Spleen (tissue), 11 donors: ENCODE measurements around the gene SLC16A10. TPM values are rescaled to one million over a fixed set of nuclear protein-coding genes. Genes with fewer than 3 reads are reported as not detected.
"Not testable (repeated sequence)": the region's sequence is repeated elsewhere in the genome, so short reads cannot be mapped to it uniquely, and the experiment has no call there.

ENCODE experiments used
- DNase-seq: peaks from one replicate; pipeline ENCODE4 v3.0.0-alpha.2; 2020
- H3K27ac ChIP-seq, 8 donors: fragments of 200-600 bp; sonication (generic) in 7 of 8; 1 replicate in 4 of 8; 2 replicates in 4 of 8; pipeline versions ENCODE4 v1.5.0 to v1.8.0; 2016 to 2021; ENCODE audit warnings: inconsistent platforms in 4 of 8, mild to moderate bottlenecking in 4 of 8, moderate library complexity in 1 of 8
- H3K27me3 ChIP-seq, 7 donors: fragments of 200-600 bp; sonication (generic) in 6 of 7; replicated peaks in 1 of 7; 1 replicate in 4 of 7; 2 replicates in 3 of 7; pipeline versions ENCODE4 v1.5.0 to v1.8.0; 2016 to 2021; ENCODE audit warnings: inconsistent platforms in 3 of 7, mild to moderate bottlenecking in 1 of 7
- H3K36me3 ChIP-seq, 6 donors: fragments of 200-600 bp; sonication (generic) in 5 of 6; 1 replicate in 4 of 6; 2 replicates in 2 of 6; pipeline versions ENCODE4 v1.5.0 to v1.8.0; 2016 to 2021; ENCODE audit warnings: inconsistent platforms in 2 of 6
- H3K4me1 ChIP-seq, 6 donors: fragments of 200-600 bp; sonication (generic) in 5 of 6; 1 replicate in 3 of 6; 2 replicates in 3 of 6; pipeline versions ENCODE4 v1.5.0 to v1.8.0; 2016 to 2021; ENCODE audit warnings: inconsistent platforms in 3 of 6
- H3K4me3 ChIP-seq, 8 donors: fragments of 200-600 bp; sonication (generic) in 7 of 8; 1 replicate in 4 of 8; 2 replicates in 4 of 8; pipeline versions ENCODE4 v1.5.0 to v1.8.0; 2016 to 2021; ENCODE audit warnings: inconsistent platforms in 4 of 8, mild to moderate bottlenecking in 4 of 8, moderate library complexity in 2 of 8
- H3K9me3 ChIP-seq, 8 donors: fragments of 200-600 bp; sonication (generic) in 7 of 8; 1 replicate in 4 of 8; 2 replicates in 4 of 8; pipeline versions ENCODE4 v1.5.0 to v1.8.0; 2016 to 2021; ENCODE audit warnings: inconsistent platforms in 4 of 8
- POLR2A ChIP-seq, 3 donors: fragments of 450-650 bp; IDR thresholded peaks; one replicate each; pipeline ENCODE4 v1.5.1; 2017; ENCODE audit warnings: antibody characterized with exemption in 3 of 3, mild to moderate bottlenecking in 1 of 3
- POLR2AphosphoS5 ChIP-seq, 3 donors: sonication (generic); formaldehyde crosslinking; IDR thresholded peaks; one replicate each; pipeline ENCODE4 v1.5.1; 2017; ENCODE audit warnings: antibody characterized with exemption in 3 of 3
- WGBS, 5 donors: extraction: QIAGEN DNeasy Blood & Tissue Kit in 3 of 5; methylation state at CpG; one replicate each; pipeline versions ENCODE4 v1.1.5 to v1.1.7; 2013 to 2018; 5-methylcytosine and 5-hydroxymethylcytosine counted together
- intact Hi-C: fragments of 100-400 bp; cut with DNase I; formaldehyde crosslinking; loops from one replicate; pipeline ENCODE4 v1.15.0; 2023; ENCODE audit warnings: low total_unique reads
- polyA plus RNA-seq, 3 donors: library from polyadenylated mRNA; stranded (reverse); fragments of 200-250 nt; gene quantifications; one replicate each; pipeline ENCODE4 v1.2.1, GENCODE V29; 2013
- total RNA-seq, 7 donors: library from RNA; depleted of rRNA in 3 of 7; stranded (reverse); fragments of >200 nt in 3 of 7; fragmentation: NEBNext Ultra II Directional in 4 of 7; extraction: Animal tissue kit (Norgen Biotek cat#: 25700) in 4 of 7; gene quantifications; one replicate each; pipeline versions ENCODE4 v1.1.0 to v1.2.1, GENCODE V29; 2016 to 2021
- TF ChIP-seq, protein P1 (sequence below), 11 experiments: fragments of 200-600 bp in 7 of 11; fragments of 450-650 bp in 4 of 11; sonication (generic) in 4 of 11; IDR thresholded peaks in 8 of 11; conservative IDR thresholded peaks in 3 of 11; 1 replicate in 7 of 11; 2 replicates in 4 of 11; pipeline versions ENCODE4 v1.4.0 to v1.8.0; 2016 to 2021; ENCODE audit warnings: antibody characterized with exemption in 11 of 11, inconsistent platforms in 4 of 11, mild to moderate bottlenecking in 1 of 11
- donor health status: healthy with polysubstance abuse.
- donor health status: DM: no; HTN: no; CAD: no; lungs with moderate emphysema.
- donor health status: DM: no; HTN: no; CAD: no.
- donor health status: Bipolar disorder and iron deficiency.
- donor health status: healthy.
- donor health status: DM: no; HTN: no; CAD: no.
- donor health status: DM: yes; HTN: yes; CAD: no.

Gene SLC16A10
- total and polyA plus RNA-seq, 10 donors: 0.24 to 19.9 (median 5.6) TPM

DNA sequence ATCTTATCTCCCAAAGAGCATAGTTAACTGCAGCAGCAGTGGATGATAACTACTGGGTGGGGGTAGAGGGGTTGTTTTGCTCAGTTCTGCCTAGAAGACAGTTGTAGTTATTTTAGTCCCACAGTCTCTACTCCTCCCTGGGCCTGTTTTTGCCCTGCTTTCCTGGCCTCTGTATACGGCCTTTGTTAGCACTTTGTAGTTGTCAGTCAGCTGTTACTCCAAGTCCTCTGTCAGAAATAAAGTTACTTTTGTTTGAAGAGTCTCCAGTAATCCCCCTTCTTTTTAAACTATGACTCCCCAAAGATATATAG is 113.9 kb downstream of the SLC16A10 start:
- H3K36me3 ChIP-seq: no peaks in the 10 kb centered on the region
- H3K4me3 ChIP-seq: no peak overlapping the region
- TF ChIP-seq, protein P1, sequence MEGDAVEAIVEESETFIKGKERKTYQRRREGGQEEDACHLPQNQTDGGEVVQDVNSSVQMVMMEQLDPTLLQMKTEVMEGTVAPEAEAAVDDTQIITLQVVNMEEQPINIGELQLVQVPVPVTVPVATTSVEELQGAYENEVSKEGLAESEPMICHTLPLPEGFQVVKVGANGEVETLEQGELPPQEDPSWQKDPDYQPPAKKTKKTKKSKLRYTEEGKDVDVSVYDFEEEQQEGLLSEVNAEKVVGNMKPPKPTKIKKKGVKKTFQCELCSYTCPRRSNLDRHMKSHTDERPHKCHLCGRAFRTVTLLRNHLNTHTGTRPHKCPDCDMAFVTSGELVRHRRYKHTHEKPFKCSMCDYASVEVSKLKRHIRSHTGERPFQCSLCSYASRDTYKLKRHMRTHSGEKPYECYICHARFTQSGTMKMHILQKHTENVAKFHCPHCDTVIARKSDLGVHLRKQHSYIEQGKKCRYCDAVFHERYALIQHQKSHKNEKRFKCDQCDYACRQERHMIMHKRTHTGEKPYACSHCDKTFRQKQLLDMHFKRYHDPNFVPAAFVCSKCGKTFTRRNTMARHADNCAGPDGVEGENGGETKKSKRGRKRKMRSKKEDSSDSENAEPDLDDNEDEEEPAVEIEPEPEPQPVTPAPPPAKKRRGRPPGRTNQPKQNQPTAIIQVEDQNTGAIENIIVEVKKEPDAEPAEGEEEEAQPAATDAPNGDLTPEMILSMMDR (IDR thresholded peaks at IDR 0.05 in 8 of 11, conservative IDR thresholded peaks at IDR 0.05 in 3 of 11): no peak
- no peak for TF ChIP-seq POLR2A (IDR thresholded peaks at IDR 0.05)
- TF ChIP-seq POLR2AphosphoS5 (IDR thresholded peaks at IDR 0.05): no peak
- no peaks in the 10 kb centered on the region for H3K27me3 ChIP-seq
- H3K4me1 ChIP-seq: peaks cover 0 to 9% (median 0%) of the 10 kb centered on the region in 6 donors
- H3K27ac ChIP-seq: no peak overlapping the region
- no peak for DNase-seq
- intact Hi-C loops: no loop called here
- 40 to 64% (median 59%) methylated on average over 1 of the region's 1 CpG for WGBS, 5 donors
- H3K9me3 ChIP-seq: no peaks in the 10 kb centered on the region

DNA sequence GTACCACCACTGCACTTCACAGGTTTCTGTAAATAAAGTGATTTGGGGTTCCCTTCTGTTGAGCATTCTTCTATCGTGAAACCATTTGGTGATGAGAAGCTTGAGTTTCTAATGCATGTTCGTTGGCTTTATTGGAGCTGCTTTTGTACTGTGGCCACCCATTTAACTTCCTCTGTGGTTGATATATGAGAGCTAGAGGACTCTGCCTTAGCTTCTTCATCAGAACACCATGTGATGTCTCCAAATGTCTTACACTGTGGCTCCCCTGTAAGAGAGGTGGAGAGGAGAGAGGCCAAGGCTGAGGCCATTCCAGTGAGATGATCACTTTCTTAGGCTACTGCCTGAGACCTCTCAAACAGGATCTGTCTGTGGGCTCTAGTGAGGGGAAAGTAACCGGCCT is 114.5 kb downstream of the SLC16A10 start:
- intact Hi-C loops: no loop called here
- Histone ChIP-seq H3K4me1 (peaks cover 0 to 9% (median 0%) of the 10 kb centered on the region in 6 donors), H3K36me3 (no peaks in the 10 kb centered on the region), H3K9me3 (no peaks in the 10 kb centered on the region), H3K27me3 (no peaks in the 10 kb centered on the region), H3K4me3 (no peak overlapping the region), H3K27ac (no peak overlapping the region)
- no peak for DNase-seq
- 73 to 83% (median 76%) methylated on average over 2 to 3 of the region's 3 CpGs for WGBS, 5 donors
- TF ChIP-seq POLR2A (IDR thresholded peaks at IDR 0.05) (no peak), POLR2AphosphoS5 (IDR thresholded peaks at IDR 0.05) (no peak)
- TF ChIP-seq, protein P1 (IDR thresholded peaks at IDR 0.05 in 8 of 11, conservative IDR thresholded peaks at IDR 0.05 in 3 of 11): no peak

DNA sequence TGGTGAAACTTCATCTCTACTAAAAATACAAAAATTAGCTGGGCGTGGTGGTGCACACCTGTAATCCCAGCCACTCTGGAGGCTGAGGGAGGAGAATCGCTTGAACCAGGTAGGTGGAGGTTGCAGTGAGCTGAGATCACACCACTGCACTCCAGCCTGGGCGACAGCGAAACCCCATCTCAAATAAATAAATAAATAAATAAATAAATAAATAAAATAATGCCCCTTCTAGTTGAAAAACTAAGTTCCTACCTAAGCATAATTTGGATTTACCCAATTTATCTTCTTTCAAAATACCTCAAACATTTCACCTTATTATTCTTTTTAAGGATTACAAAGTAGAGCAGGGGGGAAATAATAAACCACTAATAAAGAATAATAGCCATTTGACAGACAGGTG is 116.2 kb downstream of the SLC16A10 start:
- H3K4me3 ChIP-seq, intact Hi-C loops, H3K4me1 ChIP-seq, H3K36me3 ChIP-seq, H3K27ac ChIP-seq, H3K27me3 ChIP-seq, DNase-seq, H3K9me3 ChIP-seq: not testable (repeated sequence)
- WGBS, 5 donors: 94 to 98% (median 97%) methylated on average over 4 of the region's 4 CpGs

DNA sequence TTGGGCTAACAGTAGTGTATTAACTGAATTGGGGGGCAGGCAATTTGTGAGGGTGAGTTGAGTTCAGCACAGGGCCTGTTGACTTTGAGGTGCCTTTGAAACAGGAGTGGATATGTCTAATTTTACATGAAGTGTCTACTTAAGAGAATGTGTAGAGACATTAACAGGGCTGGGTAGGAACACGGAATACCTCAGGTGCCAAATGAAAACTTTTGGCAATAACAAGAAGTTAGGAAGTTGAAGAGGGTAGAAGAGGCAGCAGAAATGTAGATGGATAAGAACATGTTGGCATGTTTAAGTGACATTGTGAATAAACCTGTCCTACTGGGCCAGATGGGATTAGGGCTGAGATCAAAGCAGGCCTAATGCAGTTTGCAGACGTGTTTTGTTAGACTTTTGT is 117.0 kb downstream of the SLC16A10 start:
- no peak overlapping the region for H3K27ac ChIP-seq
- no peak for DNase-seq
- TF ChIP-seq, protein P1 (IDR thresholded peaks at IDR 0.05 in 8 of 11, conservative IDR thresholded peaks at IDR 0.05 in 3 of 11): no peak
- TF ChIP-seq POLR2AphosphoS5 (IDR thresholded peaks at IDR 0.05) (no peak), POLR2A (IDR thresholded peaks at IDR 0.05) (no peak)
- intact Hi-C loops: no loop called here
- 82 to 100% (median 92%) methylated on average over 2 of the region's 2 CpGs for WGBS, 5 donors
- H3K4me1 ChIP-seq: peaks cover 0 to 9% (median 0%) of the 10 kb centered on the region in 6 donors
- no peaks in the 10 kb centered on the region for H3K9me3 ChIP-seq
- no peaks in the 10 kb centered on the region for H3K27me3 ChIP-seq
- no peak overlapping the region for H3K4me3 ChIP-seq
- H3K36me3 ChIP-seq: no peaks in the 10 kb centered on the region

DNA sequence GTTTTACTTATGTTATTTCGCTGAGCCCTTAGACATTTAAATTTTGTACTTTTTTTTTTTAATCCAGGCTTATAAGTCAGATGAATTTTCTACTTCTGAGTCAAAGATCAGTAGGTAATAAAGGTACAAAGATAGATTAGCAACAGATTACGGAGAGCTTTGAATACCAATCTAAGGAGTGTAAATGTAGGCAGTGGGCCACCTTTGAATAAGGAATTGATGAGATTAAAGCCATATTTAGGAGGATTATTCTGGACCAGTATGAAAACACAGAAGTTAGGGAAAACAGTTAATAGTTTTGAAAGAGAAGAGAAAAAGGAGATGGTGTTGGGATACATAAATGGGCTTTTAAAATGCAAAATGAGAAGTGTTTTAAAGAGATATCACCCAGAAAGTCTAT is 117.6 kb downstream of the SLC16A10 start:
- TF ChIP-seq, protein P1 (IDR thresholded peaks at IDR 0.05 in 8 of 11, conservative IDR thresholded peaks at IDR 0.05 in 3 of 11): no peak
- no peak for TF ChIP-seq POLR2A (IDR thresholded peaks at IDR 0.05)
- TF ChIP-seq POLR2AphosphoS5 (IDR thresholded peaks at IDR 0.05): no peak
- Histone ChIP-seq H3K27me3 (no peaks in the 10 kb centered on the region), H3K9me3 (no peaks in the 10 kb centered on the region), H3K27ac (no peak overlapping the region), H3K36me3 (no peaks in the 10 kb centered on the region), H3K4me1 (peaks cover 0 to 9% (median 0%) of the 10 kb centered on the region in 6 donors), H3K4me3 (no peak overlapping the region)
- DNase-seq: no peak
- WGBS, 5 donors: 91 to 98% (median 95%) methylated on average over 2 of the region's 2 CpGs
- intact Hi-C loops: no loop called here
